Activated T-cell treated with anti-CD3 and anti-CD28 coated beads, Interleukin-2, amount 50 U/mL, for 72 hours (primary cell): ENCODE measurements around the gene GLT1D1. TPM values are rescaled to one million over a fixed set of nuclear protein-coding genes. Genes with fewer than 3 reads are reported as not detected.

ENCODE experiments used
- total RNA-seq, 2 donors: library from RNA; stranded (reverse); gene quantifications; one replicate each; pipeline ENCODE4 v1.2.3, GENCODE V29; 2022

Gene GLT1D1
- total RNA-seq, 2 donors from 2014 or later, result 0.41 TPM; not detected in 1

Other genes starting within 250 kb of the GLT1D1 start
- 10 to 100 TPM; 19.4 to 19.8 TPM for gene SLC15A4, start 29.5 kb upstream of the GLT1D1 start, total RNA-seq